ENCODE data around the gene CAMSAP2. TPM values are rescaled to one million over a fixed set of nuclear protein-coding genes. Genes with fewer than 3 reads are reported as not detected.

The CAMSAP2 gene
- polyA plus RNA-seq, 1 donor (not counting 4 experiments of a cell fraction or from before 2014, with no cell fraction given): 47.8 TPM

DNA sequence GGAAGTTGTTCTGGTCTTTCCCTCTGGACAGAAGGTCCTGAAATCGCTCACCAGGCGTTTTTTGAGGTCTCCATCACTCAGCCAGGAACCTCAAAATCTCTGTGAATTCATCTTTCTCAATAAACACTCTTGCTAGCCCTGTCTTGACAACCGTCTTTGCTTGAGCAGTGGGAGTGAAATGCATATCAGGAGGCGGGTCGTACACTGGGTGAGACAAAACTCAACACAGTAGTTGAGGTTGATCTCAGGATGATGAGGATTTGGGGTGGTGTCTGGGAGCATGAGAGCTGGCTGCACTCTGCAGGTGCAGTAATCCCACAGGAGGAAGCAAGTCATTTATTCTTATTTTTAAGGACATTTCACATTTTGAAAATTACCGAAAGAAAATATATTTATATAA, 136.0 kb downstream of the CAMSAP2 start:
- Histone ChIP-seq H3K4me2 (ENCODE audit: control insufficient read depth, extremely low read depth, insufficient read depth, low read depth, low read length) (no peak overlapping the region), H3K79me2 (ENCODE audit: control insufficient read depth, insufficient read depth, low read length) (no peaks in the 10 kb centered on the region), H3K9ac (ENCODE audit: control insufficient read depth, extremely low read depth, insufficient read depth, low read length) (no peak overlapping the region), H3K4me3 (ENCODE audit: control insufficient read depth in 2 of 3, extremely low read depth in 1 of 3, insufficient read depth in 2 of 3, low read depth in 1 of 3, low read length in 3 of 3) (no peak overlapping the region), H3K4me1 (ENCODE audit: control insufficient read depth, extremely low read depth, insufficient read depth, low read length) (no peaks in the 10 kb centered on the region), H3K36me3 (ENCODE audit: control insufficient read depth in 2 of 2, extremely low read depth in 1 of 2, insufficient read depth in 2 of 2, low read length in 2 of 2) (no peaks in the 10 kb centered on the region), H3K27ac (ENCODE audit: control insufficient read depth, insufficient read depth, low read length) (no peak overlapping the region), H2AFZ (ENCODE audit: control insufficient read depth, low read length) (no peak overlapping the region), H3K9me3 (ENCODE audit: control insufficient read depth, low read depth, low read length) (no peaks in the 10 kb centered on the region), H3K27me3 (ENCODE audit: control insufficient read depth, extremely low read depth, insufficient read depth, low read length) (peaks cover 37% of the 10 kb centered on the region), H4K20me1 (ENCODE audit: control insufficient read depth, extremely low read depth, insufficient read depth, low read length) (no peaks in the 10 kb centered on the region), H3K9me1 (ENCODE audit: control insufficient read depth, extremely low read depth, insufficient read depth, low read length) (no peaks in the 10 kb centered on the region)
- dilution Hi-C loops (cut with MboI; ENCODE audit: extremely low pct_ligation_motif_present, low sequenced_read_pairs): no loop called here
- TF ChIP-seq, protein P1, sequence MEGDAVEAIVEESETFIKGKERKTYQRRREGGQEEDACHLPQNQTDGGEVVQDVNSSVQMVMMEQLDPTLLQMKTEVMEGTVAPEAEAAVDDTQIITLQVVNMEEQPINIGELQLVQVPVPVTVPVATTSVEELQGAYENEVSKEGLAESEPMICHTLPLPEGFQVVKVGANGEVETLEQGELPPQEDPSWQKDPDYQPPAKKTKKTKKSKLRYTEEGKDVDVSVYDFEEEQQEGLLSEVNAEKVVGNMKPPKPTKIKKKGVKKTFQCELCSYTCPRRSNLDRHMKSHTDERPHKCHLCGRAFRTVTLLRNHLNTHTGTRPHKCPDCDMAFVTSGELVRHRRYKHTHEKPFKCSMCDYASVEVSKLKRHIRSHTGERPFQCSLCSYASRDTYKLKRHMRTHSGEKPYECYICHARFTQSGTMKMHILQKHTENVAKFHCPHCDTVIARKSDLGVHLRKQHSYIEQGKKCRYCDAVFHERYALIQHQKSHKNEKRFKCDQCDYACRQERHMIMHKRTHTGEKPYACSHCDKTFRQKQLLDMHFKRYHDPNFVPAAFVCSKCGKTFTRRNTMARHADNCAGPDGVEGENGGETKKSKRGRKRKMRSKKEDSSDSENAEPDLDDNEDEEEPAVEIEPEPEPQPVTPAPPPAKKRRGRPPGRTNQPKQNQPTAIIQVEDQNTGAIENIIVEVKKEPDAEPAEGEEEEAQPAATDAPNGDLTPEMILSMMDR (optimal IDR thresholded peaks at IDR 0.05 in 1 of 3, IDR thresholded peaks at IDR 0.05 in 1 of 3, conservative IDR thresholded peaks at IDR 0.05 in 1 of 3; ENCODE audit: extremely low read depth in 1 of 3, insufficient read depth in 2 of 3, low read length in 3 of 3): no peak
- TF ChIP-seq EZH2 (IDR thresholded peaks at IDR 0.05; ENCODE audit: low read length): no peak
- no peak for DNase-seq (ENCODE audit: low read depth, low spot score)
- FAIRE-seq: no peak

DNA sequence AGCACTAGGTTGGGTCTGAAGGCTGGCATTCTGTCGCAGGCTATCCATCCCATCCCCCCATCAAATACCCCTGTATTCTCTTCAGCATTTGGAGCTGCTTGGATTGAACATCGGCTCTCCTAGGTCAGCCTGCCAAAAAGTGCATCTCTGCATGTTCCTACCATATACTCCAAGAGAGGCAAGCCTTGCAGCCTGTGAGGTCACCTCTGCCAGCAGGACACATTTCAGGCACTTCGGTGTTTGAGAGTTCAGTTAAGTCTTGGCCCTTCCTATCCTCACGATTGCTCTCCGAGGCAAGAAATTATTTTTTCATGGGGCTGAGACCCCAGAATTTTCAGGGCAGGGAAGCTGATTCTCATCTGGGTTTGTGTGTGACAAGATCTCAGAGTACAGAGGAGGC, 136.7 kb downstream of the CAMSAP2 start:
- Histone ChIP-seq H3K4me2 (ENCODE audit: control insufficient read depth, extremely low read depth, insufficient read depth, low read depth, low read length) (no peak overlapping the region), H3K27me3 (ENCODE audit: control insufficient read depth, extremely low read depth, insufficient read depth, low read length) (peaks cover 40% of the 10 kb centered on the region), H3K9me1 (ENCODE audit: control insufficient read depth, extremely low read depth, insufficient read depth, low read length) (no peaks in the 10 kb centered on the region), H3K27ac (ENCODE audit: control insufficient read depth, insufficient read depth, low read length) (no peak overlapping the region), H3K36me3 (ENCODE audit: control insufficient read depth in 2 of 2, extremely low read depth in 1 of 2, insufficient read depth in 2 of 2, low read length in 2 of 2) (no peaks in the 10 kb centered on the region), H4K20me1 (ENCODE audit: control insufficient read depth, extremely low read depth, insufficient read depth, low read length) (no peaks in the 10 kb centered on the region), H3K4me3 (ENCODE audit: control insufficient read depth in 2 of 3, extremely low read depth in 1 of 3, insufficient read depth in 2 of 3, low read depth in 1 of 3, low read length in 3 of 3) (no peak overlapping the region), H3K9ac (ENCODE audit: control insufficient read depth, extremely low read depth, insufficient read depth, low read length) (no peak overlapping the region), H2AFZ (ENCODE audit: control insufficient read depth, low read length) (no peak overlapping the region), H3K4me1 (ENCODE audit: control insufficient read depth, extremely low read depth, insufficient read depth, low read length) (no peaks in the 10 kb centered on the region), H3K79me2 (ENCODE audit: control insufficient read depth, insufficient read depth, low read length) (no peaks in the 10 kb centered on the region), H3K9me3 (ENCODE audit: control insufficient read depth, low read depth, low read length) (no peaks in the 10 kb centered on the region)
- no peak for DNase-seq (ENCODE audit: low read depth, low spot score)
- dilution Hi-C loops (cut with MboI; ENCODE audit: extremely low pct_ligation_motif_present, low sequenced_read_pairs): no loop called here
- no peak for TF ChIP-seq EZH2 (IDR thresholded peaks at IDR 0.05; ENCODE audit: low read length)
- TF ChIP-seq, protein P1 (optimal IDR thresholded peaks at IDR 0.05 in 1 of 3, IDR thresholded peaks at IDR 0.05 in 1 of 3, conservative IDR thresholded peaks at IDR 0.05 in 1 of 3; ENCODE audit: extremely low read depth in 1 of 3, insufficient read depth in 2 of 3, low read length in 3 of 3): no peak
- FAIRE-seq: no peak

Measured in keratinocyte (primary cell).